NT2/D1 (cell line): ENCODE data around the gene SMARCE1.

Source experiments
- SUZ12 ChIP-seq: IDR thresholded peaks from 2 replicates; pipeline ENCODE4 v1.6.1; 2011; ENCODE audit not compliant: insufficient read length, insufficient read depth; ENCODE audit errors: extremely low read depth
- YY1 ChIP-seq: IDR thresholded peaks from 2 replicates; pipeline ENCODE4 v1.6.1; 2011; ENCODE audit not compliant: insufficient read length, insufficient read depth
- ZNF274 ChIP-seq: IDR thresholded peaks from 2 replicates; pipeline ENCODE4 v1.6.1; 2011; ENCODE audit warnings: mild to moderate bottlenecking, low read depth, low read length

GRCh38 chr17:40696651-40697072 is 49.0 kb upstream of the SMARCE1 start:
- no peak for TF ChIP-seq YY1
- no peak for TF ChIP-seq SUZ12
- no peak for TF ChIP-seq ZNF274
